HUES64 (cell line): ENCODE data around the gene CAMSAP1.

ENCODE experiments used
- H3K27ac ChIP-seq: 2 replicates; pipeline ENCODE4 v1.7.0; 2013; ENCODE audit warnings: low read depth, low read length, inconsistent platforms
- H3K27me3 ChIP-seq: 2 replicates; pipeline ENCODE4 v1.6.1; 2013; ENCODE audit warnings: mild to moderate bottlenecking, low read length; ENCODE audit not compliant: insufficient read depth
- H3K36me3 ChIP-seq: 2 replicates; pipeline ENCODE4 v1.6.1; 2013; ENCODE audit warnings: mild to moderate bottlenecking, low read length; ENCODE audit not compliant: insufficient read depth
- H3K4me1 ChIP-seq: 2 replicates; pipeline ENCODE4 v1.6.1; 2013; ENCODE audit warnings: mild to moderate bottlenecking, low read length, moderate library complexity; ENCODE audit not compliant: insufficient read depth
- H3K4me3 ChIP-seq: 2 replicates; pipeline ENCODE4 v1.5.1; 2013; ENCODE audit warnings: mild to moderate bottlenecking, low read length, moderate library complexity
- H3K9ac ChIP-seq: 2 replicates; pipeline ENCODE4 v1.6.1; 2013; ENCODE audit warnings: mild to moderate bottlenecking, low read depth, low read length
- H3K9me3 ChIP-seq: 2 replicates; pipeline ENCODE4 v1.6.1; 2013; ENCODE audit warnings: low read depth, low read length; ENCODE audit not compliant: insufficient read depth
- WGBS: fragments of 150-250, 120-280 bp; methylation state at CpG from one replicate; pipeline ENCODE4 v1.1.7; 2013; ENCODE audit warnings: missing lambda C conversion rate; 5-methylcytosine and 5-hydroxymethylcytosine counted together

Gene CAMSAP1

GRCh38 chr9:135782946-135783345, 124.4 kb downstream of the CAMSAP1 start:
- H3K36me3 ChIP-seq = no peaks in the 10 kb centered on the region
- no peaks in the 10 kb centered on the region for H3K9me3 ChIP-seq
- no peak overlapping the region for H3K9ac ChIP-seq
- no peak overlapping the region for H3K27ac ChIP-seq
- H3K4me3 ChIP-seq = no peak overlapping the region
- 96% methylated on average over 24 of the region's 24 CpGs for WGBS
- H3K4me1 ChIP-seq = no peaks in the 10 kb centered on the region
- H3K27me3 ChIP-seq = no peaks in the 10 kb centered on the region

DNA sequence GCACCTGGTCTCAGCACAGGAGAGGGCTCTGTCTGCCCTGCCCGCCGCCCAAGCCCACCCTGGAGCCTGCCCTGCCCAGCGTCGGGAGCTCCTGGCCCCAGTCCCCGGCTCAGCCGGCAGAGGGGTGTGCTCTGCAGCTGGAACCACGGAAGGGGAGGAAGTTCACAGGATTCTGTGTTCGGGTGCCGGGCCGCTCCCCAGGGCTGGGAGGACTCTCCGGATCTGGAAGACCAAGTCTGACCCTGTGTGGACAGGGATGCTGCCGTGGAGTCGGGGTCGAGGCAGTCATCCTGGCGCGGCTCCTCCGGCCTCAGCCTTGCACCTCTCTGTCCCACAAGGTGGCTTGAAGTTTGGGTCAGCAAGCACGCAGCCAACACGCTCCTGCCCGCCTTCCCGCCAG, 126.7 kb downstream of the CAMSAP1 start:
- no peaks in the 10 kb centered on the region for H3K9me3 ChIP-seq
- no peaks in the 10 kb centered on the region for H3K27me3 ChIP-seq
- no peak overlapping the region for H3K9ac ChIP-seq
- H3K27ac ChIP-seq = no peak overlapping the region
- no peaks in the 10 kb centered on the region for H3K36me3 ChIP-seq
- 90% methylated on average over 21 of the region's 21 CpGs for WGBS
- H3K4me1 ChIP-seq = no peaks in the 10 kb centered on the region
- no peak overlapping the region for H3K4me3 ChIP-seq

DNA sequence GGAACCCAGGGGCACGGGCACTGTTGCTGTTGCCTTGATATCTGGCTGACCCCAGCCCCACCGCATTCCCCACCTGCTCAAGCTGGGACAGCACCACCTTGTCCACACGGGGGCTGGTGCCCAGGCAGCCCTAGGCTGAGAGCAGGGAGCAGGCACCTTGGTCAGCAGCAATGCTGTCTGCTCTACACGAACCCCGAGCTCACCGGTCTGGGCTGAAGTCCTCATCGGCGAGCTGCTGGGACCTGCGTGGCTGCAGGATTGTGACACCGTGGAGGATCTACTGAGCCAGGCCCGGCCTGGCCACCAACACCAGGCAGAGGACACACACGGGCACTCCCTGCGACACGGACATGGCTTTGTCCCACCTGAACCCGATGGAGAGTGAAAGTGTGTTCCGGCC, 127.3 kb downstream of the CAMSAP1 start:
- H3K4me3 ChIP-seq = no peak overlapping the region
- H3K27ac ChIP-seq = no peak overlapping the region
- no peaks in the 10 kb centered on the region for H3K9me3 ChIP-seq
- no peaks in the 10 kb centered on the region for H3K36me3 ChIP-seq
- no peaks in the 10 kb centered on the region for H3K27me3 ChIP-seq
- H3K4me1 ChIP-seq = no peaks in the 10 kb centered on the region
- whole genome bisulfite sequencing = 93% methylated on average over 16 of the region's 16 CpGs
- no peak overlapping the region for H3K9ac ChIP-seq

DNA sequence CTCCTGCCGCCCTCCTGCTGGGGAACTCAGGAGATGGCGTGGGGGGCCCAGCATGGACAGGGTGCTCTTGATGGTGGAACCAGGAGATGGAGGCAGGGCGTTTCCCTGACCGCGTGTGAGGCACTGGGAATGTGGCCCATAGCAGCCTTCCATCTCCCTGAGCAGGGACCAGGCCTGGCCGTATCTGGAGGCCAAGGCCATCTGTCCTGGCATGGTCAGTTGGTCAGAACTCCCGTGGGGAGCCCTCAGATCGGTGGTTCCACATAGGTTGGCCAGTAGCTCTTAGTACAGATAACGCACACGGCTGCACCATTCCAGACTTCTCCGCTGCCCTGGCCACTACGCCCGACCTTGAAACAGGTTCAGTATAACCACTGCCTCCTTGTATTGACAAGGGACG, 127.8 kb downstream of the CAMSAP1 start:
- no peak overlapping the region for H3K9ac ChIP-seq
- no peaks in the 10 kb centered on the region for H3K36me3 ChIP-seq
- H3K27ac ChIP-seq = no peak overlapping the region
- H3K4me1 ChIP-seq = no peaks in the 10 kb centered on the region
- no peaks in the 10 kb centered on the region for H3K9me3 ChIP-seq
- 89% methylated on average over 14 of the region's 14 CpGs for WGBS
- no peak overlapping the region for H3K4me3 ChIP-seq
- H3K27me3 ChIP-seq = no peaks in the 10 kb centered on the region

DNA sequence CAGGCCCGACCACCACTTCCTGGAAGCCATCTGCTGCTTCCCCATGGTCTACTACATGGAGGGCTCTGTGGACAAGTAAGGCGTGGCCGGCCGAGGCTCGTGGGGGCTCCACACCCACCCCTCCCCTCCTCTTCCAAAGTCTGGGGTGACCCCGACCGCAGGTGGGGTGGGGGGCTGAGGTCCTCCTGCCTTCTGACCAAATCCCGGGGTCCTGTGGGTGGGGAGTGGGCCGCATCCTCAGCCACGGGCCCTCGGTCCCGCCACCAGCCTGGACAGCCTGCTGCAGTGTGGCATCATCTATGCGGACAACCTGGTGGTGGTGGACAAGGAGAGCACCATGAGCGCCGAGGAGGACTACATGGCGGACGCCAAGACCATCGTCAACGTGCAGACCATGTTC, 128.9 kb downstream of the CAMSAP1 start:
- no peak overlapping the region for H3K9ac ChIP-seq
- no peak overlapping the region for H3K27ac ChIP-seq
- H3K4me1 ChIP-seq = no peaks in the 10 kb centered on the region
- no peaks in the 10 kb centered on the region for H3K9me3 ChIP-seq
- H3K27me3 ChIP-seq = no peaks in the 10 kb centered on the region
- no peak overlapping the region for H3K4me3 ChIP-seq
- WGBS = 93% methylated on average over 19 of the region's 19 CpGs
- H3K36me3 ChIP-seq = no peaks in the 10 kb centered on the region

DNA sequence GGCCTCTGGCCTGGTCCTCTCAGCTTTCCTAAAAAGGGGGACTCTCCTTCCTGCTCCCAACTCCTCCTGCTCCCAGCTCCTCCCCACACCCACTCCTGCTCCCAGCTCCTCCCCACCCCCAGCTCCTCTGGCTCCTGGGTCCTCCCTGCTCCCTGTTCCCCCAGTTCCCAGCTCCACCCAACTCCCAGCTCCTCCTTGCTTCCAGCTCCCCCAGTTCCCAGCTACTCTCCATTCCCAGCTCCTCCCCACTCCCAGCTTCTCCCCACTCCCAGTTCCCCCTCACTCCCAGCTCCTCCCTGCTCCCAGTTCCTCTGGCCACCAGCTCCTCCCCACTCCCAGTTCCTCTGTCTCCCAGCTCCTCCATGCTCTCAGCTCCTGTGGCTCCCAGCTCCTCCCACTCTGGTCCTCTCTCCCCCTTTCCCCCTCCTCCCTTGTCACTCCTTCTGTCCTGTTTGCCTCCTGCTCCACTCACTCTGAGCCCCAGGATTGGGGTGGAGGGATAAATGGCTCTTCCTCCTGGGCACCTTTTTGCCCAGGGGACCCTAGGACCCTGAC, 129.6 kb downstream of the CAMSAP1 start:
- Histone ChIP-seq H3K4me1 (no peaks in the 10 kb centered on the region), H3K27me3 (no peaks in the 10 kb centered on the region), H3K9me3 (no peaks in the 10 kb centered on the region), H3K27ac (no peak overlapping the region), H3K9ac (no peak overlapping the region), H3K4me3 (no peak overlapping the region), H3K36me3 (no peaks in the 10 kb centered on the region)

- H3K27me3 ChIP-seq = no peaks in the 10 kb centered on the region
- H3K36me3 ChIP-seq = no peaks in the 10 kb centered on the region
- H3K9me3 ChIP-seq = no peaks in the 10 kb centered on the region
- H3K4me3 ChIP-seq = no peak overlapping the region
- no peak overlapping the region for H3K27ac ChIP-seq
- H3K4me1 ChIP-seq = no peaks in the 10 kb centered on the region
- WGBS = 91% methylated on average over 25 of the region's 25 CpGs
- no peak overlapping the region for H3K9ac ChIP-seq
Observed at GRCh38 chr9:135776893-135777622, 130.3 kb downstream of the CAMSAP1 start.

DNA sequence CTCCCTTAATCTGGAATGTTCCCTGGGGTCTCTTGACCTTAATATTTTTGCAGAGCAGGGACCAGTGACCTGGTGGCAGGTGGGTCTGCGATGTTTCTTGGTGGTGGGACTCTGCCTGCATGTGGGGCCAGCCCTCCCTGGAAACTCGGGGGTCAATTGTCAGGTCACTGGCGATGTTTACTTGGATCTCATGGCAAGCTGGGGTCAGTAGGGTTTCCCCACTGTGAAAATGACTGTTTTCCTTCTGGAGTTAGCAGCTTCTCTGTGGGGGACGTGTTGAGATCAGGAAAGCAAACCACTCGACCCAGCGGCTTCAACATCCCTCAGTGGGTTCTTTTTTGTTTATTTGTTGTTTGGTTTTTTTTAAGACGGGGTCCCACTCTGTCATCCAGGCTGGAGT, 131.4 kb downstream of the CAMSAP1 start:
- no peaks in the 10 kb centered on the region for H3K36me3 ChIP-seq
- H3K27ac ChIP-seq = no peak overlapping the region
- no peaks in the 10 kb centered on the region for H3K27me3 ChIP-seq
- 89% methylated on average over 6 of the region's 7 CpGs for WGBS
- H3K4me3 ChIP-seq = no peak overlapping the region
- no peaks in the 10 kb centered on the region for H3K9me3 ChIP-seq
- H3K4me1 ChIP-seq = no peaks in the 10 kb centered on the region
- no peak overlapping the region for H3K9ac ChIP-seq

- Histone ChIP-seq H3K4me1 (no peaks in the 10 kb centered on the region), H3K4me3 (no peak overlapping the region), H3K27ac (no peak overlapping the region), H3K9ac (no peak overlapping the region), H3K9me3 (no peaks in the 10 kb centered on the region), H3K27me3 (no peaks in the 10 kb centered on the region), H3K36me3 (no peaks in the 10 kb centered on the region)
- WGBS = 94% methylated on average over 24 of the region's 24 CpGs
Observed at GRCh38 chr9:135774794-135775525, 132.4 kb downstream of the CAMSAP1 start.

DNA sequence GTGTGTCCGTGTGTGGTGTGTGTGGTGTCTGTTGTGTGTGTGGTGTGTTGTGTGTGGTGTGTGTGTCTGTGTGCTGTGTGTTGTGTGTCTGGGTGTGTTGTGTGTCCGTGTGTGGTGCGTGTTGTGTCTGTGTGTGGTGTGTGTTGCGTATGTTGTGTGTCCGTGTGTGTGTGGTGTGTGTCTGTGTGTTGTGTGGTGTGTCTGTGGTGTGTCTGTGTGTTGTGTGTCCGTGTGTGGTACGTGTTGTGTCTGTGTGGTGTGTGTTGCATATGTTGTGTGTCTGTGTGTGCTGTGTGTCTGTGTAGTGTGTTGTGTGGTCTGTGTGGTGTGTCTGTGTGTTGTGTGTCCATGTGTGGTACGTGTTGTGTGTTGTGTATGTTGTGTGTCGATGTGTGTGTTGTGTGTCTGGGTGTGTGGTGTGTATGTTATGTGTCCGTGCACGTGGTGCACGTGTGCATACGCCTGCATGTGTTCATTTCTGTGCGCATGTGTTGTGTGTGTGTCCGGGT, 133.1 kb downstream of the CAMSAP1 start:
- Histone ChIP-seq H3K4me3 (no peak overlapping the region), H3K9ac (no peak overlapping the region), H3K9me3 (no peaks in the 10 kb centered on the region), H3K36me3 (no peaks in the 10 kb centered on the region), H3K27ac (no peak overlapping the region), H3K4me1 (no peaks in the 10 kb centered on the region), H3K27me3 (no peaks in the 10 kb centered on the region)
- 90% methylated on average over 15 of the region's 15 CpGs for WGBS

- H3K4me3 ChIP-seq = no peak overlapping the region
- no peak overlapping the region for H3K27ac ChIP-seq
- H3K27me3 ChIP-seq = no peaks in the 10 kb centered on the region
- H3K9me3 ChIP-seq = no peaks in the 10 kb centered on the region
- 91% methylated on average over 11 of the region's 11 CpGs for WGBS
- H3K36me3 ChIP-seq = no peaks in the 10 kb centered on the region
- H3K4me1 ChIP-seq = no peaks in the 10 kb centered on the region
- no peak overlapping the region for H3K9ac ChIP-seq
Observed at GRCh38 chr9:135773530-135774238, 133.7 kb downstream of the CAMSAP1 start.
